ENCODE results near the gene ACY1. TPM values are rescaled to one million over a fixed set of nuclear protein-coding genes. Genes with fewer than 3 reads are reported as not detected.

ACY1 gene
- total and polyA plus RNA-seq, 10 of the 15 experiments (the other 5 are each of a cell fraction or from before 2014, with no cell fraction given): 18.5 to 42.2 (median 27.8) TPM

DNA sequence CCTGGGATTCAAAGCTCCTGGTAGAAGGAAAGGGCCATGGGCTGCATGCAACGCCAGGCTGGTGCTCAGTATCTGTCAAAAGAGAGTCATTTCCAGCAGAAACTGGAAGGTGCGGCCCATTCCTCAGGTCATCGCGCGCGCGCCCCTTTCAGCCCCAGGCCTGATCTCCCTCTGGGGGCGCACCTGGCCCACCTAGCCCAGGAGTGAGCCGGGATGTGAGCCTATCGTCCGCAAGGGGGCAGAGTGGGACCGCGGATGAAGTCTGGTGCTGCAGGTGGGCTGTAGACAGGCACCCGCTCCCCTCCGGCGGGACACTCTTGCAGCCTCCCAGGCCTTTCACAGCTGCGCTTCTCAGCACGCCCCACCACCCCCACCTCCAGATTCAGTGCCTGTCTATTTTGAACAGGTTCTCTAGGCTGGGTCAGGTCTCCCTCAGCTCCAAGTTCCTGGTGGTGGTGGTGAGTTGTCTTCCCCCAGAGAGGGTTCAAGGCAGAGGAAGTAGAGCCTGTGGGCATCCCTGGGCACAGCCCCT is 18.2 kb downstream of the ACY1 start (continued):
- TF ChIP-seq, protein P1, sequence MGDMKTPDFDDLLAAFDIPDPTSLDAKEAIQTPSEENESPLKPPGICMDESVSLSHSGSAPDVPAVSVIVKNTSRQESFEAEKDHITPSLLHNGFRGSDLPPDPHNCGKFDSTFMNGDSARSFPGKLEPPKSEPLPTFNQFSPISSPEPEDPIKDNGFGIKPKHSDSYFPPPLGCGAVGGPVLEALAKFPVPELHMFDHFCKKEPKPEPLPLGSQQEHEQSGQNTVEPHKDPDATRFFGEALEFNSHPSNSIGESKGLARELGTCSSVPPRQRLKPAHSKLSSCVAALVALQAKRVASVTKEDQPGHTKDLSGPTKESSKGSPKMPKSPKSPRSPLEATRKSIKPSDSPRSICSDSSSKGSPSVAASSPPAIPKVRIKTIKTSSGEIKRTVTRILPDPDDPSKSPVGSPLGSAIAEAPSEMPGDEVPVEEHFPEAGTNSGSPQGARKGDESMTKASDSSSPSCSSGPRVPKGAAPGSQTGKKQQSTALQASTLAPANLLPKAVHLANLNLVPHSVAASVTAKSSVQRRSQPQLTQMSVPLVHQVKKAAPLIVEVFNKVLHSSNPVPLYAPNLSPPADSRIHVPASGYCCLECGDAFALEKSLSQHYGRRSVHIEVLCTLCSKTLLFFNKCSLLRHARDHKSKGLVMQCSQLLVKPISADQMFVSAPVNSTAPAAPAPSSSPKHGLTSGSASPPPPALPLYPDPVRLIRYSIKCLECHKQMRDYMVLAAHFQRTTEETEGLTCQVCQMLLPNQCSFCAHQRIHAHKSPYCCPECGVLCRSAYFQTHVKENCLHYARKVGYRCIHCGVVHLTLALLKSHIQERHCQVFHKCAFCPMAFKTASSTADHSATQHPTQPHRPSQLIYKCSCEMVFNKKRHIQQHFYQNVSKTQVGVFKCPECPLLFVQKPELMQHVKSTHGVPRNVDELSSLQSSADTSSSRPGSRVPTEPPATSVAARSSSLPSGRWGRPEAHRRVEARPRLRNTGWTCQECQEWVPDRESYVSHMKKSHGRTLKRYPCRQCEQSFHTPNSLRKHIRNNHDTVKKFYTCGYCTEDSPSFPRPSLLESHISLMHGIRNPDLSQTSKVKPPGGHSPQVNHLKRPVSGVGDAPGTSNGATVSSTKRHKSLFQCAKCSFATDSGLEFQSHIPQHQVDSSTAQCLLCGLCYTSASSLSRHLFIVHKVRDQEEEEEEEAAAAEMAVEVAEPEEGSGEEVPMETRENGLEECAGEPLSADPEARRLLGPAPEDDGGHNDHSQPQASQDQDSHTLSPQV (IDR thresholded peaks at IDR 0.05): 0 out of 2 replicates have a peak, but pooled peaks have one; percentile 12
- TF ChIP-seq CHD1 (IDR thresholded peaks at IDR 0.05; ENCODE audit: low read depth, low read length): no peak
- TF ChIP-seq, protein P2, sequence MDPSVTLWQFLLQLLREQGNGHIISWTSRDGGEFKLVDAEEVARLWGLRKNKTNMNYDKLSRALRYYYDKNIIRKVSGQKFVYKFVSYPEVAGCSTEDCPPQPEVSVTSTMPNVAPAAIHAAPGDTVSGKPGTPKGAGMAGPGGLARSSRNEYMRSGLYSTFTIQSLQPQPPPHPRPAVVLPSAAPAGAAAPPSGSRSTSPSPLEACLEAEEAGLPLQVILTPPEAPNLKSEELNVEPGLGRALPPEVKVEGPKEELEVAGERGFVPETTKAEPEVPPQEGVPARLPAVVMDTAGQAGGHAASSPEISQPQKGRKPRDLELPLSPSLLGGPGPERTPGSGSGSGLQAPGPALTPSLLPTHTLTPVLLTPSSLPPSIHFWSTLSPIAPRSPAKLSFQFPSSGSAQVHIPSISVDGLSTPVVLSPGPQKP (IDR thresholded peaks at IDR 0.05; ENCODE audit: low read depth, low read length): no peak; the same call in 1 of the 2 replicates
- peak; percentile 66; the same call in 1 of the 2 replicates for TF ChIP-seq LARP7 (IDR thresholded peaks at IDR 0.05)
- no peak for TF ChIP-seq FOXK2 (IDR thresholded peaks at IDR 0.05)
- TF ChIP-seq CBX5 (IDR thresholded peaks at IDR 0.05; ENCODE audit: low read depth): no peak
- peak; percentile 79; the same call in 1 of the 2 replicates for TF ChIP-seq TCF3 (IDR thresholded peaks at IDR 0.05; ENCODE audit: borderline replicate concordance, insufficient read depth, low read depth, low read length)
- no peak for TF ChIP-seq SPI1 (IDR thresholded peaks at IDR 0.05; ENCODE audit: borderline replicate concordance, insufficient read depth, low read depth, low read length)
- TF ChIP-seq CREB1 (IDR thresholded peaks at IDR 0.05; ENCODE audit: low read depth): no peak
- TF ChIP-seq, protein P3, sequence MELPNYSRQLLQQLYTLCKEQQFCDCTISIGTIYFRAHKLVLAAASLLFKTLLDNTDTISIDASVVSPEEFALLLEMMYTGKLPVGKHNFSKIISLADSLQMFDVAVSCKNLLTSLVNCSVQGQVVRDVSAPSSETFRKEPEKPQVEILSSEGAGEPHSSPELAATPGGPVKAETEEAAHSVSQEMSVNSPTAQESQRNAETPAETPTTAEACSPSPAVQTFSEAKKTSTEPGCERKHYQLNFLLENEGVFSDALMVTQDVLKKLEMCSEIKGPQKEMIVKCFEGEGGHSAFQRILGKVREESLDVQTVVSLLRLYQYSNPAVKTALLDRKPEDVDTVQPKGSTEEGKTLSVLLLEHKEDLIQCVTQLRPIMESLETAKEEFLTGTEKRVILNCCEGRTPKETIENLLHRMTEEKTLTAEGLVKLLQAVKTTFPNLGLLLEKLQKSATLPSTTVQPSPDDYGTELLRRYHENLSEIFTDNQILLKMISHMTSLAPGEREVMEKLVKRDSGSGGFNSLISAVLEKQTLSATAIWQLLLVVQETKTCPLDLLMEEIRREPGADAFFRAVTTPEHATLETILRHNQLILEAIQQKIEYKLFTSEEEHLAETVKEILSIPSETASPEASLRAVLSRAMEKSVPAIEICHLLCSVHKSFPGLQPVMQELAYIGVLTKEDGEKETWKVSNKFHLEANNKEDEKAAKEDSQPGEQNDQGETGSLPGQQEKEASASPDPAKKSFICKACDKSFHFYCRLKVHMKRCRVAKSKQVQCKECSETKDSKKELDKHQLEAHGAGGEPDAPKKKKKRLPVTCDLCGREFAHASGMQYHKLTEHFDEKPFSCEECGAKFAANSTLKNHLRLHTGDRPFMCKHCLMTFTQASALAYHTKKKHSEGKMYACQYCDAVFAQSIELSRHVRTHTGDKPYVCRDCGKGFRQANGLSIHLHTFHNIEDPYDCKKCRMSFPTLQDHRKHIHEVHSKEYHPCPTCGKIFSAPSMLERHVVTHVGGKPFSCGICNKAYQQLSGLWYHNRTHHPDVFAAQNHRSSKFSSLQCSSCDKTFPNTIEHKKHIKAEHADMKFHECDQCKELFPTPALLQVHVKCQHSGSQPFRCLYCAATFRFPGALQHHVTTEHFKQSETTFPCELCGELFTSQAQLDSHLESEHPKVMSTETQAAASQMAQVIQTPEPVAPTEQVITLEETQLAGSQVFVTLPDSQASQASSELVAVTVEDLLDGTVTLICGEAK (IDR thresholded peaks at IDR 0.05; ENCODE audit: borderline replicate concordance): no peak
- TF ChIP-seq POU2F2 (IDR thresholded peaks at IDR 0.05; ENCODE audit: borderline replicate concordance, low read depth, low read length): peak; percentile 64; the same call in 1 of the 3 replicates
- no peak for TF ChIP-seq SMAD1 (IDR thresholded peaks at IDR 0.05; ENCODE audit: low read depth, partially characterized antibody)
- TF ChIP-seq TCF12 (IDR thresholded peaks at IDR 0.05; ENCODE audit: low read depth, low read length): peak; percentile 74
- TF ChIP-seq, protein P4, sequence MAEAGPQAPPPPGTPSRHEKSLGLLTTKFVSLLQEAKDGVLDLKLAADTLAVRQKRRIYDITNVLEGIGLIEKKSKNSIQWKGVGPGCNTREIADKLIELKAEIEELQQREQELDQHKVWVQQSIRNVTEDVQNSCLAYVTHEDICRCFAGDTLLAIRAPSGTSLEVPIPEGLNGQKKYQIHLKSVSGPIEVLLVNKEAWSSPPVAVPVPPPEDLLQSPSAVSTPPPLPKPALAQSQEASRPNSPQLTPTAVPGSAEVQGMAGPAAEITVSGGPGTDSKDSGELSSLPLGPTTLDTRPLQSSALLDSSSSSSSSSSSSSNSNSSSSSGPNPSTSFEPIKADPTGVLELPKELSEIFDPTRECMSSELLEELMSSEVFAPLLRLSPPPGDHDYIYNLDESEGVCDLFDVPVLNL (IDR thresholded peaks at IDR 0.05; ENCODE audit: low read depth, low read length): no peak
- TF ChIP-seq, protein P5, sequence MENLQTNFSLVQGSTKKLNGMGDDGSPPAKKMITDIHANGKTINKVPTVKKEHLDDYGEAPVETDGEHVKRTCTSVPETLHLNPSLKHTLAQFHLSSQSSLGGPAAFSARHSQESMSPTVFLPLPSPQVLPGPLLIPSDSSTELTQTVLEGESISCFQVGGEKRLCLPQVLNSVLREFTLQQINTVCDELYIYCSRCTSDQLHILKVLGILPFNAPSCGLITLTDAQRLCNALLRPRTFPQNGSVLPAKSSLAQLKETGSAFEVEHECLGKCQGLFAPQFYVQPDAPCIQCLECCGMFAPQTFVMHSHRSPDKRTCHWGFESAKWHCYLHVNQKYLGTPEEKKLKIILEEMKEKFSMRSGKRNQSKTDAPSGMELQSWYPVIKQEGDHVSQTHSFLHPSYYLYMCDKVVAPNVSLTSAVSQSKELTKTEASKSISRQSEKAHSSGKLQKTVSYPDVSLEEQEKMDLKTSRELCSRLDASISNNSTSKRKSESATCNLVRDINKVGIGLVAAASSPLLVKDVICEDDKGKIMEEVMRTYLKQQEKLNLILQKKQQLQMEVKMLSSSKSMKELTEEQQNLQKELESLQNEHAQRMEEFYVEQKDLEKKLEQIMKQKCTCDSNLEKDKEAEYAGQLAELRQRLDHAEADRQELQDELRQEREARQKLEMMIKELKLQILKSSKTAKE (IDR thresholded peaks at IDR 0.05; ENCODE audit: low read depth, poor library complexity, severe bottlenecking): no peak
- no peak for TF ChIP-seq EGR1 (IDR thresholded peaks at IDR 0.05; ENCODE audit: borderline replicate concordance in 1 of 2, low read depth in 2 of 2, low read length in 2 of 2)
- peak; percentile 57 for TF ChIP-seq YY1 (IDR thresholded peaks at IDR 0.05; ENCODE audit: low read depth, low read length)

All from GM12878 (cell line).